Prostate gland (tissue), 2 donors: Measurements from ENCODE around the gene PPFIA1. TPM values are rescaled to one million over a fixed set of nuclear protein-coding genes. Genes with fewer than 3 reads are reported as not detected.

Experiments
- DNase-seq: peaks from one replicate; pipeline ENCODE4 v3.0.0-alpha.2; 2019; ENCODE audit warnings: low spot score
- H3K27ac ChIP-seq, 2 donors: fragments of 200-600 bp; sonication (generic); 2 replicates each; pipeline ENCODE4 v1.5.1; 2017 to 2019
- H3K27me3 ChIP-seq: fragments of 200-600 bp; sonication (generic); replicated peaks from 2 replicates; pipeline ENCODE4 v1.5.1; 2019; ENCODE audit not compliant: insufficient read depth
- H3K36me3 ChIP-seq, 2 donors: fragments of 200-600 bp; sonication (generic); 1 replicate in 1 of 2; 2 replicates in 1 of 2; pipeline versions ENCODE4 v1.5.1 to v1.8.1; 2017 to 2019
- H3K4me1 ChIP-seq: fragments of 200-600 bp; sonication (generic); replicated peaks from 2 replicates; pipeline ENCODE4 v1.5.1; 2019
- H3K4me3 ChIP-seq, 2 donors: fragments of 200-600 bp; sonication (generic); 2 replicates each; pipeline ENCODE4 v1.5.1; 2017 to 2019
- H3K9me3 ChIP-seq: fragments of 200-600 bp; sonication (generic); 2 replicates; pipeline ENCODE4 v1.5.1; 2017
- POLR2A ChIP-seq: fragments of 450-650 bp; IDR thresholded peaks from one replicate; pipeline ENCODE4 v1.6.1; 2016; ENCODE audit warnings: antibody characterized with exemption, mild to moderate bottlenecking
- POLR2AphosphoS5 ChIP-seq: sonication (generic); formaldehyde crosslinking; IDR thresholded peaks from one replicate; pipeline ENCODE4 v1.6.1; 2017; ENCODE audit warnings: antibody characterized with exemption
- WGBS: methylation state at CpG from one replicate; pipeline ENCODE4 v1.1.5; 2018; 5-methylcytosine and 5-hydroxymethylcytosine counted together
- intact Hi-C: fragments of 100-400 bp; cut with DNase I; formaldehyde crosslinking; loops from one replicate; pipeline ENCODE4 v1.14.2; 2022
- total RNA-seq, 2 donors: library from RNA; depleted of rRNA; stranded (reverse); fragments of >200 nt; gene quantifications; one replicate each; pipeline ENCODE4 v1.1.0, GENCODE V29; 2016
- TF ChIP-seq, protein P1 (sequence below), 4 experiments: fragments of 200-600 bp in 2 of 4; fragments of 450-650 bp in 2 of 4; sonication (generic) in 2 of 4; IDR thresholded peaks; 1 replicate in 3 of 4; 2 replicates in 1 of 4; pipeline ENCODE4 v1.5.1; 2016 to 2019; ENCODE audit warnings: antibody characterized with exemption in 4 of 4, mild to moderate bottlenecking in 2 of 4, moderate library complexity in 2 of 4

The PPFIA1 gene
- total RNA-seq, 2 donors from 2014 or later, result 29.1 to 61.8 TPM

DNA sequence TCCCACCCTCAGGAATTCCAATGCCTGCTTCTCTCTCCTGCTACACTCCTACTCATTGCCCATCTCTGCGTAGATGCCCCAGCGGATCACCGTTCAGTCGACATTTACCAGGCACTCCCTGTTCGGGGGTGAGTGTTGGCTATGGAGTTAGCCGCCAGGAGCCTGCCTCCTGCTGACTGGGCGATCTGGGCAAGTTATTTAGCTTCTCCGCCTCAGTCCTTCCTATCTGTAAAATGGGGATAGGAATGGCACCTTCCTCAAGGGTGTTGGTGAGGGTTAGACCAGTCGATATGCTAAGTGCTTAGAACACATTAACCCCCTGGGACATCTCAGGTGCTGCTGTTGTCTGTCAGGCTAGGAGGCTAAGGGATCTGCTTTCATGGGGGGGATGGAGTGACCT is 36.5 kb upstream of the PPFIA1 start:
- no peak overlapping the region for H3K4me3 ChIP-seq
- TF ChIP-seq, protein P1, sequence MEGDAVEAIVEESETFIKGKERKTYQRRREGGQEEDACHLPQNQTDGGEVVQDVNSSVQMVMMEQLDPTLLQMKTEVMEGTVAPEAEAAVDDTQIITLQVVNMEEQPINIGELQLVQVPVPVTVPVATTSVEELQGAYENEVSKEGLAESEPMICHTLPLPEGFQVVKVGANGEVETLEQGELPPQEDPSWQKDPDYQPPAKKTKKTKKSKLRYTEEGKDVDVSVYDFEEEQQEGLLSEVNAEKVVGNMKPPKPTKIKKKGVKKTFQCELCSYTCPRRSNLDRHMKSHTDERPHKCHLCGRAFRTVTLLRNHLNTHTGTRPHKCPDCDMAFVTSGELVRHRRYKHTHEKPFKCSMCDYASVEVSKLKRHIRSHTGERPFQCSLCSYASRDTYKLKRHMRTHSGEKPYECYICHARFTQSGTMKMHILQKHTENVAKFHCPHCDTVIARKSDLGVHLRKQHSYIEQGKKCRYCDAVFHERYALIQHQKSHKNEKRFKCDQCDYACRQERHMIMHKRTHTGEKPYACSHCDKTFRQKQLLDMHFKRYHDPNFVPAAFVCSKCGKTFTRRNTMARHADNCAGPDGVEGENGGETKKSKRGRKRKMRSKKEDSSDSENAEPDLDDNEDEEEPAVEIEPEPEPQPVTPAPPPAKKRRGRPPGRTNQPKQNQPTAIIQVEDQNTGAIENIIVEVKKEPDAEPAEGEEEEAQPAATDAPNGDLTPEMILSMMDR (IDR thresholded peaks at IDR 0.05), result no peak
- TF ChIP-seq POLR2A (no peak), POLR2AphosphoS5 (no peak)
- no peaks in the 10 kb centered on the region for H3K4me1 ChIP-seq
- DNase-seq, result no peak
- no peaks in the 10 kb centered on the region for H3K9me3 ChIP-seq
- no peak overlapping the region for H3K27ac ChIP-seq
- intact Hi-C loops, result no loop called here
- H3K36me3 ChIP-seq, result no peaks in the 10 kb centered on the region
- H3K27me3 ChIP-seq, result no peaks in the 10 kb centered on the region
- 87% methylated on average over 9 of the region's 9 CpGs for WGBS

DNA sequence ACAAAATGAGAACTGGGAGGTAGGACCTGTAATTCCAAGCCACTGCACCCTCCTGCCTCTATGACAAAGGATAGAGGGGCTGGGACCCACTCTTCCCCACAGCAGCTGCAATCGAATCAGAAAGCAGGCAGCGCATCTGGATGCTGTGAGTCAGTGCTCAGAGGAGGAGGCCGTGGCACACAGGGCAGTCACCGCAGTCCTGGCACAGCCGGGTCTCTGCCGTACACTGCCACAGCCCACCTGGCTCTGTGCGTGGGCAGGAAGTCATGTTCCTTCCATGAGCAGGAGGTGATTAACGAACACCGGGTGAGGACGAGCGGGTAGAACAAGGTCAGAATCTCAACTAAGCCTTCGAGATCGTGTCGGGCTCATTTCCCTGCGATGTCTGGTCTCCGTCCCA is 30.2 kb upstream of the PPFIA1 start:
- Histone ChIP-seq H3K36me3 (no peaks in the 10 kb centered on the region), H3K4me1 (no peaks in the 10 kb centered on the region), H3K4me3 (no peak overlapping the region), H3K27me3 (no peaks in the 10 kb centered on the region), H3K9me3 (no peaks in the 10 kb centered on the region), H3K27ac (no peak overlapping the region)
- no peak for DNase-seq
- WGBS, result 63% methylated on average over 16 of the region's 16 CpGs
- TF ChIP-seq POLR2AphosphoS5, result no peak
- no peak for TF ChIP-seq POLR2A
- TF ChIP-seq, protein P1 (IDR thresholded peaks at IDR 0.05), result no peak
- intact Hi-C loops, result no loop called here

DNA sequence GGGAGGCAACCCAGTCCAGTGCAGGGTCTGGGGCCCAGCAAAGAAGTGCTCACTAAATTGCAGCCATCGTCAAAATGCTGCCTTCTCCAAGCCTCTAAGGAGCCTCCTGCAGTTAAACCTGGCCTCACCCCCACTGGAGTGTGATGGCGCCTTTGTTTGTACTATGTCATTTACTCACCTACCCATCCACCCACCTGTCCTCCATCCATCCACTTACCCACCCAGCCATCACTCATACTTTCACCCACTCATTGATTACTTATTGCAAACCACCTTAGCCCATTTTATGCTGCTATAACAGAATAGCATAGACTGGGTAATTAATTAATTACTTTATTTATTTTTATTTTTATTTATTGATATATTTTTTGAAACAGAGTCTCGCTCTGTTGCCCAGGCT is 28.8 kb upstream of the PPFIA1 start:
- 69% methylated on average over 3 of the region's 3 CpGs for WGBS
- Histone ChIP-seq H3K4me1 (no peaks in the 10 kb centered on the region), H3K27ac (no peak overlapping the region), H3K36me3 (no peaks in the 10 kb centered on the region), H3K9me3 (no peaks in the 10 kb centered on the region), H3K4me3 (no peak overlapping the region), H3K27me3 (no peaks in the 10 kb centered on the region)
- TF ChIP-seq, protein P1 (IDR thresholded peaks at IDR 0.05), result no peak
- TF ChIP-seq POLR2AphosphoS5, result no peak
- no peak for TF ChIP-seq POLR2A
- intact Hi-C loops, result no loop called here
- no peak for DNase-seq

DNA sequence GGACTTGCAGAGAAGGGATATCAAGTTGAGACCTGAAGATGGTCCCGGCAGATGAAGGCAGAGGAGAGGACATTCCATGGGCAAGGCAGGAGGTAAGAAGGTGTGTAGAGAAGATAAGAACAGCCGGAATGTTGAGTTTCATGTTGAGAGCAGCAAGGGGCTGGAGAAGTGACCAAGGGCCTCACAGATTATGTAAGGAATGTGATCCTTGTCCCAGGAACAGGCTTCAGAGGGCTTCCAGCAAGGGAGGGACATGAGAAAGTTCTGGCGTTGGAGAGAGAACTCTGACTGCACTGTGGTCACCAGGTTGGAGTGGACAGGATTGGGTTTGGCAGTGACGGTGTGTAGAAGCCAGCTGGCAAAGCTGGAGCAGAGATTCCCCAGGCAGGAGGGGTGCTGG is 27.6 kb upstream of the PPFIA1 start:
- Histone ChIP-seq H3K4me1 (no peaks in the 10 kb centered on the region), H3K27me3 (no peaks in the 10 kb centered on the region), H3K27ac (no peak overlapping the region), H3K4me3 (no peak overlapping the region), H3K9me3 (no peaks in the 10 kb centered on the region), H3K36me3 (no peaks in the 10 kb centered on the region)
- DNase-seq, result no peak
- TF ChIP-seq, protein P1 (IDR thresholded peaks at IDR 0.05), result no peak
- TF ChIP-seq POLR2A (no peak), POLR2AphosphoS5 (no peak)
- intact Hi-C loops, result no loop called here
- WGBS, result 70% methylated on average over 4 of the region's 4 CpGs

DNA sequence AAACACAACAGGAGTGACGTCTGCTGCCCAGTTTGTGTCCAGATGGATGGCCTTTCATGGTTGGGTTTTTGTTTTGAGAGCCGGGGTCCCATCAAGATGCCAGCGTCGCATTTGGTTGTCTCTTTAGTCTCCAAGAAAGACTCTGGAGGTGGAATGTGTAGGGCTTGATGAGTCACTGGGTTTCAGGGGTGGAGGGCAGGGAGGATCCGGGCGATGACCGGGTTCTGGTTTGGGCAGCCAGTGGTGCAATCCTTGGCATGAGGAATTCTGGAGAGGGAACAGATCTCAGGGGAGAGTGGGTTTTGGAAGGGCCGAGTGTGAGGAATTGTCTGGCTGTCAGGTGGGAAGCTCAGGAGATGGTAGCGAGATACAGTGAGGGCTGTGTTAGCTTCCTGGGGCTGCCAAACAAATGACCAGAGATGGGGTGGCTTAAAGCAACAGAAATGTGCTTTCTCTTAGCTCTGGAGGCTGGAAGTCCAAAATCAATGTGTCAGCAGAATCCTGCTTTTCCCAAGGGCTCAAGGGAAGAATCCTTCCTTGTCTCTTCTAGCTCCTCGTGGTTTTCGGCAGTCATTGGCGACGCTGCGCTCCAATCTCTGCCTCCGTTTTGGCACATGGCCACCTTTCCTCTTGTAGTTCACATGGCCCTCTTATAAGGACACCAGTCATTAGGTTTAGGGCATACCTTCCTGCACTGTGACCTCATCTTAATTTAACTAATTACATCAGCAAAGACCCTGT is 26.4 kb upstream of the PPFIA1 start:
- Histone ChIP-seq H3K4me1 (no peaks in the 10 kb centered on the region), H3K4me3 (no peak overlapping the region), H3K27ac (no peak overlapping the region), H3K9me3 (no peaks in the 10 kb centered on the region), H3K36me3 (no peaks in the 10 kb centered on the region), H3K27me3 (no peaks in the 10 kb centered on the region)
- WGBS, result 88% methylated on average over 15 of the region's 15 CpGs
- TF ChIP-seq, protein P1 (IDR thresholded peaks at IDR 0.05), result no peak
- TF ChIP-seq POLR2A (no peak), POLR2AphosphoS5 (no peak)
- no peak for DNase-seq
- intact Hi-C loops, result no loop called here
